GM19468 (cell line): ENCODE data around the gene FEZF2.

Experiments
- ATAC-seq: cut with Tn5 transposase; IDR thresholded peaks from one replicate; pipeline ENCODE4 v1.9.1; 2021; ENCODE audit warnings: mild to moderate bottlenecking, moderate library complexity, moderate number of reproducible peaks; ENCODE audit not compliant: unreplicated experiment; ENCODE audit errors: extremely low read depth

The FEZF2 gene

GRCh38 chr3:62355703-62356102, 17.6 kb downstream of the FEZF2 start:
- ATAC-seq = no peak

GRCh38 chr3:62343755-62344154, 29.6 kb downstream of the FEZF2 start:
- ATAC-seq = no peak

- no peak for ATAC-seq
Measured at GRCh38 chr3:62335196-62335595, 38.2 kb downstream of the FEZF2 start.

- no peak for ATAC-seq
Measured at GRCh38 chr3:62332835-62333244, 40.5 kb downstream of the FEZF2 start.

GRCh38 chr3:62332017-62332416, 41.3 kb downstream of the FEZF2 start:
- no peak for ATAC-seq

- ATAC-seq = no peak
Measured at GRCh38 chr3:62329971-62330370, 43.4 kb downstream of the FEZF2 start.

GRCh38 chr3:62325896-62326295, 47.5 kb downstream of the FEZF2 start:
- ATAC-seq = no peak

GRCh38 chr3:62323241-62323640, 50.1 kb downstream of the FEZF2 start:
- no peak for ATAC-seq
